ENCODE results near the gene THY1. TPM values are rescaled to one million over a fixed set of nuclear protein-coding genes. Genes with fewer than 3 reads are reported as not detected.

Gene THY1
- total and polyA plus RNA-seq, 7 donors = 5.3 to 214 (median 59.8) TPM

- 88 to 93% methylated on average over 8 of the region's 8 CpGs for WGBS, 2 donors
- no peak overlapping the region for H3K4me3 ChIP-seq
- no peak for DNase-seq
- no peaks in the 10 kb centered on the region for H3K36me3 ChIP-seq
- peaks cover 0 to 17% (median 5%) of the 10 kb centered on the region in 4 donors for H3K9me3 ChIP-seq
- H3K27me3 ChIP-seq = no peaks in the 10 kb centered on the region
- H3K27ac ChIP-seq = peak overlapping the region in 1 of 4 donors; percentile 38
- intact Hi-C loops (cut with DNase I) = no loop called here
- H3K4me1 ChIP-seq = no peaks in the 10 kb centered on the region
- no peak for TF ChIP-seq CTCF (IDR thresholded peaks at IDR 0.05)
- no peak for TF ChIP-seq EP300 (IDR thresholded peaks at IDR 0.05)
- no peak for TF ChIP-seq POLR2AphosphoS5 (IDR thresholded peaks at IDR 0.05)
- no peak for TF ChIP-seq POLR2A (IDR thresholded peaks at IDR 0.05)
Observed at GRCh38 chr11:119402470-119402869, 20.5 kb downstream of the THY1 start.

GRCh38 chr11:119400860-119401259 is 22.1 kb downstream of the THY1 start:
- peaks cover 0 to 17% (median 5%) of the 10 kb centered on the region in 4 donors for H3K9me3 ChIP-seq
- no peak overlapping the region for H3K27ac ChIP-seq
- H3K36me3 ChIP-seq = no peaks in the 10 kb centered on the region
- no peaks in the 10 kb centered on the region for H3K27me3 ChIP-seq
- DNase-seq = no peak
- H3K4me1 ChIP-seq = no peaks in the 10 kb centered on the region
- no peak overlapping the region for H3K4me3 ChIP-seq
- intact Hi-C loops (cut with DNase I) = no loop called here
- TF ChIP-seq POLR2A (IDR thresholded peaks at IDR 0.05) = no peak
- no peak for TF ChIP-seq POLR2AphosphoS5 (IDR thresholded peaks at IDR 0.05)
- TF ChIP-seq EP300 (IDR thresholded peaks at IDR 0.05) = no peak
- TF ChIP-seq CTCF (IDR thresholded peaks at IDR 0.05) = no peak

GRCh38 chr11:119397740-119398139 is 25.2 kb downstream of the THY1 start:
- Histone ChIP-seq H3K4me3 (no peak overlapping the region), H3K27ac (no peak overlapping the region), H3K27me3 (no peaks in the 10 kb centered on the region), H3K36me3 (no peaks in the 10 kb centered on the region), H3K9me3 (peaks cover 0 to 17% (median 5%) of the 10 kb centered on the region in 4 donors), H3K4me1 (no peaks in the 10 kb centered on the region)
- TF ChIP-seq POLR2A (IDR thresholded peaks at IDR 0.05) (no peak), EP300 (IDR thresholded peaks at IDR 0.05) (no peak), CTCF (IDR thresholded peaks at IDR 0.05) (no peak), POLR2AphosphoS5 (IDR thresholded peaks at IDR 0.05) (no peak)
- no peak for DNase-seq
- intact Hi-C loops (cut with DNase I) = no loop called here

GRCh38 chr11:119396835-119397234 is 26.1 kb downstream of the THY1 start:
- intact Hi-C loops (cut with DNase I) = no loop called here
- peaks cover 0 to 17% (median 5%) of the 10 kb centered on the region in 4 donors for H3K9me3 ChIP-seq
- no peak overlapping the region for H3K27ac ChIP-seq
- TF ChIP-seq CTCF (IDR thresholded peaks at IDR 0.05) (no peak), POLR2AphosphoS5 (IDR thresholded peaks at IDR 0.05) (no peak), EP300 (IDR thresholded peaks at IDR 0.05) (no peak), POLR2A (IDR thresholded peaks at IDR 0.05) (no peak)
- DNase-seq = no peak
- WGBS, 2 donors = 98 to 100% methylated on average over 1 of the region's 1 CpG
- H3K4me1 ChIP-seq = no peaks in the 10 kb centered on the region
- no peak overlapping the region for H3K4me3 ChIP-seq
- H3K36me3 ChIP-seq = no peaks in the 10 kb centered on the region
- no peaks in the 10 kb centered on the region for H3K27me3 ChIP-seq

- WGBS, 2 donors = 92 to 93% methylated on average over 7 of the region's 7 CpGs
- Histone ChIP-seq H3K27ac (no peak overlapping the region), H3K4me3 (no peak overlapping the region), H3K27me3 (no peaks in the 10 kb centered on the region), H3K36me3 (no peaks in the 10 kb centered on the region), H3K9me3 (no peaks in the 10 kb centered on the region), H3K4me1 (no peaks in the 10 kb centered on the region)
- no peak for DNase-seq
- intact Hi-C loops (cut with DNase I) = no loop called here
- TF ChIP-seq EP300 (IDR thresholded peaks at IDR 0.05) (no peak), POLR2AphosphoS5 (IDR thresholded peaks at IDR 0.05) (no peak), POLR2A (IDR thresholded peaks at IDR 0.05) (no peak), CTCF (IDR thresholded peaks at IDR 0.05) (no peak)
Observed at GRCh38 chr11:119391275-119391674, 31.7 kb downstream of the THY1 start.

Measured in sigmoid colon (tissue), 7 donors.